Hepatocyte (in vitro differentiated cells): ENCODE results near the gene ITGA8. TPM values are rescaled to one million over a fixed set of nuclear protein-coding genes. Genes with fewer than 3 reads are reported as not detected.

Experiments
- DNase-seq: peaks from one replicate; pipeline ENCODE4 v3.0.0-alpha.2; 2016; ENCODE audit warnings: low spot score
- H2AFZ ChIP-seq: fragments of 200-600 bp; sonication (generic); 2 replicates; pipeline ENCODE4 v1.6.0; 2016; ENCODE audit warnings: antibody characterized with exemption, mild to moderate bottlenecking
- H3K27ac ChIP-seq: fragments of 200-600 bp; sonication (generic); 2 replicates; pipeline ENCODE4 v1.5.1; 2016; ENCODE audit warnings: mild to moderate bottlenecking
- H3K27me3 ChIP-seq: fragments of 200-600 bp; sonication (generic); 2 replicates; pipeline ENCODE4 v1.6.1; 2016
- H3K36me3 ChIP-seq: fragments of 200-600 bp; sonication (generic); replicated peaks from 2 replicates; pipeline ENCODE4 v1.5.1; 2016; ENCODE audit warnings: low read depth; ENCODE audit not compliant: insufficient read depth
- H3K4me1 ChIP-seq: fragments of 200-600 bp; sonication (generic); 2 replicates; pipeline ENCODE4 v1.5.1; 2016; ENCODE audit warnings: mild to moderate bottlenecking, moderate library complexity; ENCODE audit not compliant: insufficient read depth
- H3K4me2 ChIP-seq: fragments of 200-600 bp; sonication (generic); 2 replicates; pipeline ENCODE4 v1.6.0; 2016
- H3K4me3 ChIP-seq: fragments of 200-600 bp; sonication (generic); 2 replicates; pipeline ENCODE4 v1.5.1; 2016; ENCODE audit warnings: mild to moderate bottlenecking
- H3K79me2 ChIP-seq: fragments of 200-600 bp; sonication (generic); 2 replicates; pipeline ENCODE4 v1.6.0; 2017; ENCODE audit warnings: mild to moderate bottlenecking
- H3K9me2 ChIP-seq: fragments of 200-600 bp; sonication (generic); replicated peaks from 2 replicates; pipeline ENCODE4 v1.6.0; 2017; ENCODE audit warnings: mild to moderate bottlenecking; ENCODE audit not compliant: insufficient read depth
- H3K9me3 ChIP-seq: fragments of 200-600 bp; sonication (generic); 2 replicates; pipeline ENCODE4 v1.5.1; 2016; ENCODE audit warnings: low read depth, mild to moderate bottlenecking
- H4K20me1 ChIP-seq: fragments of 200-600 bp; sonication (generic); 2 replicates; pipeline ENCODE4 v1.6.0; 2016; ENCODE audit warnings: mild to moderate bottlenecking; ENCODE audit not compliant: insufficient read depth, poor library complexity, severe bottlenecking
- CTCF ChIP-seq: fragments of 200-600 bp; sonication (generic); IDR thresholded peaks from 2 replicates; pipeline ENCODE4 v1.5.1; 2016; ENCODE audit warnings: antibody characterized with exemption, mild to moderate bottlenecking; ENCODE audit not compliant: poor library complexity
- EZH2 ChIP-seq: fragments of 200-600 bp; sonication (generic); IDR thresholded peaks from 2 replicates; pipeline ENCODE4 v1.6.1; 2016; ENCODE audit warnings: antibody characterized with exemption, mild to moderate bottlenecking, borderline replicate concordance
- EZH2phosphoT487 ChIP-seq: fragments of 200-600 bp; sonication (generic); IDR thresholded peaks from one replicate; pipeline ENCODE4 v1.6.1; 2018; ENCODE audit warnings: antibody characterized with exemption, mild to moderate bottlenecking, low read depth, moderate library complexity; ENCODE audit not compliant: unreplicated experiment, severe bottlenecking
- WGBS: methylation state at CpG from one replicate; pipeline ENCODE4 v1.1.6; 2016; ENCODE audit warnings: low lambda C conversion rate; ENCODE audit errors: missing lambda C conversion rate; 5-methylcytosine and 5-hydroxymethylcytosine counted together
- polyA plus RNA-seq: library from polyadenylated mRNA; unstranded; fragments of >200 nt; fragmentation: Nextera tagmentation; extraction: Ambion mirVana; gene quantifications from 2 replicates; pipeline ENCODE4 v1.2.1, GENCODE V29; 2016
- total RNA-seq: library from RNA; depleted of rRNA; stranded (reverse); fragments of >200 nt; gene quantifications from 2 replicates; pipeline ENCODE4 v1.2.3, GENCODE V29; 2014

Gene ITGA8
- total and polyA plus RNA-seq, 2 experiments from 2014 or later = 2.9 to 16.8 TPM

DNA sequence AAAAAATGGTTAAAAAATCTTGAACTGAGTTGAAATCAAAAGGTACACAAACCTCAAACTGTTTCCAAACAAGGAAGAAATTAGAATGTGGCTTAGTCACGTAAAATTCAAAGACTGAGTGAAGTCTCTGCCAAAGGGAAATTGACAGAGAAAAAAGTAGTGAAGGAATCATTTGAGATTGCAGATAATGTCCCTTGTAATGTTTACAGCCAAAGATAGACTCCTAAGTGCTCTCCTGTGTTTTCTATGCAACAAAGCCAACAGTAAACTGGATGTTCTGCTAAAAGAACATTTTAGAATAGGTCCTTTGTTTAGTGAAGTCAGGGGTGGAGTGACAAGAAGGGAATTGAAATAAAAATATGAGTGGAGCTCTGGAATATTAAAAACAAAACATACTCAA lies 117.9 kb downstream of the ITGA8 start:
- no peak for TF ChIP-seq CTCF
- no peak for TF ChIP-seq EZH2
- no peak for TF ChIP-seq EZH2phosphoT487
- Histone ChIP-seq H3K9me3 (no peaks in the 10 kb centered on the region), H3K27ac (no peak overlapping the region), H2AFZ (no peak overlapping the region), H3K27me3 (no peaks in the 10 kb centered on the region), H3K4me2 (no peak overlapping the region), H3K9me2 (no peaks in the 10 kb centered on the region), H3K79me2 (no peaks in the 10 kb centered on the region), H3K4me1 (no peaks in the 10 kb centered on the region), H3K4me3 (no peak overlapping the region), H4K20me1 (no peaks in the 10 kb centered on the region), H3K36me3 (no peaks in the 10 kb centered on the region)
- 47% methylated on average over 1 of the region's 1 CpG for WGBS
- DNase-seq = no peak

GRCh38 chr10:15595260-15595659 lies 124.5 kb downstream of the ITGA8 start:
- Histone ChIP-seq H3K9me3 (no peaks in the 10 kb centered on the region), H3K36me3 (no peaks in the 10 kb centered on the region), H4K20me1 (no peaks in the 10 kb centered on the region), H3K4me3 (no peak overlapping the region), H3K27ac (no peak overlapping the region), H3K4me1 (no peaks in the 10 kb centered on the region), H3K79me2 (no peaks in the 10 kb centered on the region), H2AFZ (no peak overlapping the region), H3K9me2 (no peaks in the 10 kb centered on the region), H3K4me2 (no peak overlapping the region), H3K27me3 (no peaks in the 10 kb centered on the region)
- TF ChIP-seq CTCF (no peak), EZH2phosphoT487 (no peak), EZH2 (no peak)
- DNase-seq = no peak

- Histone ChIP-seq H3K79me2 (no peaks in the 10 kb centered on the region), H2AFZ (no peak overlapping the region), H4K20me1 (no peaks in the 10 kb centered on the region), H3K4me1 (peaks cover 13% of the 10 kb centered on the region), H3K4me3 (no peak overlapping the region), H3K4me2 (no peak overlapping the region), H3K36me3 (no peaks in the 10 kb centered on the region), H3K9me2 (no peaks in the 10 kb centered on the region), H3K27ac (no peak overlapping the region), H3K9me3 (no peaks in the 10 kb centered on the region), H3K27me3 (no peaks in the 10 kb centered on the region)
- 92% methylated on average over 4 of the region's 4 CpGs for WGBS
- TF ChIP-seq CTCF (no peak), EZH2 (no peak), EZH2phosphoT487 (no peak)
- no peak for DNase-seq
Observed at GRCh38 chr10:15591937-15592336, 127.8 kb downstream of the ITGA8 start.

- no peaks in the 10 kb centered on the region for H3K79me2 ChIP-seq
- DNase-seq = no peak
- WGBS = 99% methylated on average over 2 of the region's 2 CpGs
- no peak overlapping the region for H3K4me3 ChIP-seq
- peaks cover 13% of the 10 kb centered on the region for H3K4me1 ChIP-seq
- H3K27me3 ChIP-seq = no peaks in the 10 kb centered on the region
- H3K9me3 ChIP-seq = no peaks in the 10 kb centered on the region
- no peaks in the 10 kb centered on the region for H3K9me2 ChIP-seq
- H3K36me3 ChIP-seq = no peaks in the 10 kb centered on the region
- no peak overlapping the region for H3K4me2 ChIP-seq
- H2AFZ ChIP-seq = no peak overlapping the region
- H4K20me1 ChIP-seq = no peaks in the 10 kb centered on the region
- TF ChIP-seq EZH2phosphoT487 = no peak
- TF ChIP-seq CTCF = no peak
- TF ChIP-seq EZH2 = no peak
- no peak overlapping the region for H3K27ac ChIP-seq
Observed at GRCh38 chr10:15591431-15591830, 128.3 kb downstream of the ITGA8 start.
